Suprapubic skin (tissue), 4 donors: Measurements from ENCODE around the gene ABCC3. TPM values are rescaled to one million over a fixed set of nuclear protein-coding genes. Genes with fewer than 3 reads are reported as not detected.

ENCODE experiments used
- DNase-seq, 2 donors: peaks; one replicate each; pipeline ENCODE4 v3.0.0-alpha.2; 2019; ENCODE audit warnings: low spot score in 2 of 2
- H3K27ac ChIP-seq: fragments of 200-600 bp; sonication (generic); one replicate; pipeline ENCODE4 v1.5.1; 2019
- H3K27me3 ChIP-seq: fragments of 200-600 bp; sonication (generic); one replicate; pipeline ENCODE4 v1.5.1; 2019
- H3K36me3 ChIP-seq: fragments of 200-600 bp; sonication (generic); one replicate; pipeline ENCODE4 v1.5.1; 2019
- H3K4me1 ChIP-seq: fragments of 200-600 bp; sonication (generic); one replicate; pipeline ENCODE4 v1.5.1; 2019
- H3K4me3 ChIP-seq: fragments of 200-600 bp; sonication (generic); one replicate; pipeline ENCODE4 v1.5.1; 2019; ENCODE audit warnings: mild to moderate bottlenecking
- H3K9me3 ChIP-seq: fragments of 200-600 bp; sonication (generic); one replicate; pipeline ENCODE4 v1.5.1; 2019
- EP300 ChIP-seq: sonication (generic); formaldehyde crosslinking; IDR thresholded peaks from one replicate; pipeline ENCODE4 v1.6.1; 2017; ENCODE audit warnings: antibody characterized with exemption
- POLR2A ChIP-seq, 2 donors: fragments of 450-650 bp; IDR thresholded peaks; one replicate each; pipeline ENCODE4 v1.6.1; 2017; ENCODE audit warnings: antibody characterized with exemption in 2 of 2, mild to moderate bottlenecking in 2 of 2, moderate library complexity in 2 of 2
- POLR2AphosphoS5 ChIP-seq, 3 donors: sonication (generic); formaldehyde crosslinking; IDR thresholded peaks; one replicate each; pipeline ENCODE4 v1.6.1; 2017; ENCODE audit warnings: antibody characterized with exemption in 3 of 3
- WGBS: methylation state at CpG from one replicate; pipeline ENCODE4 v1.1.5; 2018; 5-methylcytosine and 5-hydroxymethylcytosine counted together
- total RNA-seq, 4 donors: library from RNA; depleted of rRNA; stranded (reverse); fragments of >200 nt; gene quantifications; one replicate each; pipeline ENCODE4 v1.1.0, GENCODE V29; 2016
- TF ChIP-seq, protein P1 (sequence below), 2 donors: fragments of 200-600 bp in 1 of 2; fragments of 450-650 bp in 1 of 2; sonication (generic) in 1 of 2; IDR thresholded peaks; one replicate each; pipeline ENCODE4 v1.5.1; 2016 to 2019; ENCODE audit warnings: antibody characterized with exemption in 2 of 2, mild to moderate bottlenecking in 1 of 2, moderate library complexity in 1 of 2

ABCC3 gene
- total RNA-seq, 4 donors from 2014 or later = 31.7 to 113 (median 36.2) TPM

DNA sequence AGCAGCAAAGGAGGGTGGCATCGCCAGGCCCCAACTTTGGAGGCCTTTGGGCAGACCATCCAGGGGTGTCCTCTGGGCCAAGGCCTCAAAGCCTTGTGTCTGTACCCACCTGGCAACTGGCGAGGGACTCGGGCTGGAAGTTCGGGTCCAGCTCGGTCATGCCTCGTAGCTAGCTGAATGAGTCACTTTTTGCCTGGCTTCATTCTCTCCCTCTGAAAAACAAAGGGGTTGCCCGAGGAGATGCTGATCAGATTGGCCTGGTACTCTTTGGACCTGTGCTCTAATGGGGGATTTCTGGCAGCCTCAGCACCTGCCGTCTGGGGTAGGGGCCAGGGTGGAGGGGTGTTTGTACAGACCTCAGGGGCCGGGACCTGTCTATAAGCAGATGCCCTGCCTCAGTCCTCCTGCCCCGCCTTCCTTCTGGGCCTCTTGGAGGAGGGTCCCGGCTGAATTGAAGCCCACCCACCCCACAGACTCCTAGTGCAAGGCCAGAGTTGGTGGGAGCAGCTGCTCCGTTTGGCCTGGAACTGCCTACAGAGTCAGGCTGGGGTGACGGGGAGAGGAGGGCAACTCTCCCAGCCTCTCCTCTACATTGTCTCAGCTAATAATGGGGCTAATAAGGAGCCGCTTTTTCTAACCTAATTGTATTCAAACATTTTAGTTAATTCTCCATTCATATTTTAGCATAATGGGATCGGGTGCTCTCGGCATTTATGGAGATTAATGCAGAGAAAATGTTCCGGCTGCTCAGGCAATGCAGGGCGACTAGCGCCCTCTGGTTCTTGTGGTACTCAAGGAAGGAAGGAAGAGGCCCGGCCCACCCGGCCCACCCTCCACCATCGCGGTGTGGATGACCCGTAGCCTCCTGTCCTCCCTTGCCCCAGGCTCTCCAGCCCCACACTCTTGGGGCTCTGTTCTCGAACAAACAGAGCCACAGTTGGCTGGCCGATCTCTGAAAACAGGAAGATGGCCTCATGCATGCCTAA lies 21.4 kb upstream of the ABCC3 start:
- Histone ChIP-seq H3K27ac (no peak overlapping the region), H3K4me1 (peaks cover 5% of the 10 kb centered on the region), H3K4me3 (no peak overlapping the region), H3K27me3 (peaks cover 17% of the 10 kb centered on the region), H3K9me3 (no peaks in the 10 kb centered on the region), H3K36me3 (no peaks in the 10 kb centered on the region)
- TF ChIP-seq EP300 (no peak), POLR2A (IDR thresholded peaks at IDR 0.05) (no peak), POLR2AphosphoS5 (IDR thresholded peaks at IDR 0.05) (no peak)
- TF ChIP-seq, protein P1, sequence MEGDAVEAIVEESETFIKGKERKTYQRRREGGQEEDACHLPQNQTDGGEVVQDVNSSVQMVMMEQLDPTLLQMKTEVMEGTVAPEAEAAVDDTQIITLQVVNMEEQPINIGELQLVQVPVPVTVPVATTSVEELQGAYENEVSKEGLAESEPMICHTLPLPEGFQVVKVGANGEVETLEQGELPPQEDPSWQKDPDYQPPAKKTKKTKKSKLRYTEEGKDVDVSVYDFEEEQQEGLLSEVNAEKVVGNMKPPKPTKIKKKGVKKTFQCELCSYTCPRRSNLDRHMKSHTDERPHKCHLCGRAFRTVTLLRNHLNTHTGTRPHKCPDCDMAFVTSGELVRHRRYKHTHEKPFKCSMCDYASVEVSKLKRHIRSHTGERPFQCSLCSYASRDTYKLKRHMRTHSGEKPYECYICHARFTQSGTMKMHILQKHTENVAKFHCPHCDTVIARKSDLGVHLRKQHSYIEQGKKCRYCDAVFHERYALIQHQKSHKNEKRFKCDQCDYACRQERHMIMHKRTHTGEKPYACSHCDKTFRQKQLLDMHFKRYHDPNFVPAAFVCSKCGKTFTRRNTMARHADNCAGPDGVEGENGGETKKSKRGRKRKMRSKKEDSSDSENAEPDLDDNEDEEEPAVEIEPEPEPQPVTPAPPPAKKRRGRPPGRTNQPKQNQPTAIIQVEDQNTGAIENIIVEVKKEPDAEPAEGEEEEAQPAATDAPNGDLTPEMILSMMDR (IDR thresholded peaks at IDR 0.05) = no peak
- DNase-seq = no peak
- 64% methylated on average over 10 of the region's 26 CpGs for WGBS

GRCh38 chr17:50614471-50615051 lies 20.1 kb upstream of the ABCC3 start:
- Histone ChIP-seq H3K27me3 (peaks cover 5% of the 10 kb centered on the region), H3K27ac (no peak overlapping the region), H3K9me3 (no peaks in the 10 kb centered on the region), H3K36me3 (no peaks in the 10 kb centered on the region), H3K4me1 (peaks cover 11% of the 10 kb centered on the region), H3K4me3 (no peak overlapping the region)
- 63% methylated on average over 11 of the region's 11 CpGs for WGBS
- TF ChIP-seq, protein P1 (IDR thresholded peaks at IDR 0.05) = no peak
- no peak for TF ChIP-seq POLR2AphosphoS5 (IDR thresholded peaks at IDR 0.05)
- TF ChIP-seq EP300 = no peak
- TF ChIP-seq POLR2A (IDR thresholded peaks at IDR 0.05) = no peak
- DNase-seq = no peak

GRCh38 chr17:50615828-50616227 lies 18.9 kb upstream of the ABCC3 start:
- Histone ChIP-seq H3K27me3 (peaks cover 1% of the 10 kb centered on the region), H3K27ac (no peak overlapping the region), H3K4me3 (no peak overlapping the region), H3K4me1 (peaks cover 11% of the 10 kb centered on the region), H3K9me3 (no peaks in the 10 kb centered on the region), H3K36me3 (no peaks in the 10 kb centered on the region)
- WGBS = 96% methylated on average over 5 of the region's 7 CpGs
- TF ChIP-seq POLR2A (IDR thresholded peaks at IDR 0.05) = no peak
- TF ChIP-seq, protein P1 (IDR thresholded peaks at IDR 0.05) = no peak
- no peak for TF ChIP-seq POLR2AphosphoS5 (IDR thresholded peaks at IDR 0.05)
- no peak for TF ChIP-seq EP300
- DNase-seq = no peak

- Histone ChIP-seq H3K4me1 (peaks cover 8% of the 10 kb centered on the region), H3K36me3 (no peaks in the 10 kb centered on the region), H3K4me3 (no peak overlapping the region), H3K27ac (no peak overlapping the region), H3K9me3 (no peaks in the 10 kb centered on the region), H3K27me3 (peaks cover 15% of the 10 kb centered on the region)
- TF ChIP-seq POLR2A (IDR thresholded peaks at IDR 0.05) (no peak), POLR2AphosphoS5 (IDR thresholded peaks at IDR 0.05) (no peak), EP300 (no peak)
- TF ChIP-seq, protein P1 (IDR thresholded peaks at IDR 0.05) = no peak
- 66% methylated on average over 4 of the region's 4 CpGs for WGBS
- DNase-seq = no peak
Observed at GRCh38 chr17:50618300-50618699, 16.4 kb upstream of the ABCC3 start.

DNA sequence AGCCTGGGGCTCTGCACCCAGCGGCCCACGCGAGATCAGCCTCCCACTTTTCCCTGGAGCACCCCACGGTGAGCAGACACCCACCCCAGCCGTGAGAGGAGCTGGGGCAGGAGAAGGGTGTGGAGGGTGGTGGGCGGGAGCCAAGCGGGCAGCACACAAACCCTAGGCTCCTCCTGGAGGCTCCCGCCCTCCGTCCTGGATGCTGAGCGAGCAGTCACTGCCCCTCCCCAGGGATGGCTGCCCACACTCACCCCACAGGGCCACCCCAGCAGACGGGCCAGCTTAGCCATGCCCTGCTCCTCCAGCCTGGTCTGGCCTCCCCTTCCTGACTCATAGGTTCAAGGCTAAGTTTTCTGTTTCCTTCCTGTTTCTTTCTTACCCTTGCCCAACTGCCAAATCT lies 15.7 kb upstream of the ABCC3 start:
- Histone ChIP-seq H3K27ac (no peak overlapping the region), H3K36me3 (no peaks in the 10 kb centered on the region), H3K4me1 (peaks cover 6% of the 10 kb centered on the region), H3K4me3 (no peak overlapping the region), H3K27me3 (peaks cover 19% of the 10 kb centered on the region), H3K9me3 (no peaks in the 10 kb centered on the region)
- DNase-seq = no peak
- TF ChIP-seq POLR2A (IDR thresholded peaks at IDR 0.05) (no peak), EP300 (no peak), POLR2AphosphoS5 (IDR thresholded peaks at IDR 0.05) (no peak)
- TF ChIP-seq, protein P1 (IDR thresholded peaks at IDR 0.05) = no peak
- WGBS = 74% methylated on average over 8 of the region's 11 CpGs
